Head of caudate nucleus (tissue), 42 donors: ENCODE results near the gene SLAMF9.

ENCODE experiments used
- DNase-seq, 42 donors: peaks; one replicate each; pipeline versions ENCODE4 v3.0.0 to v3.0.0-alpha.2; 2020 to 2021; ENCODE audit warnings: mixed read lengths in 7 of 42
- intact Hi-C: fragments of 100-400 bp; cut with DNase I; formaldehyde crosslinking; loops from one replicate; pipeline ENCODE4 v1.15.0; 2022

SLAMF9 gene

DNA sequence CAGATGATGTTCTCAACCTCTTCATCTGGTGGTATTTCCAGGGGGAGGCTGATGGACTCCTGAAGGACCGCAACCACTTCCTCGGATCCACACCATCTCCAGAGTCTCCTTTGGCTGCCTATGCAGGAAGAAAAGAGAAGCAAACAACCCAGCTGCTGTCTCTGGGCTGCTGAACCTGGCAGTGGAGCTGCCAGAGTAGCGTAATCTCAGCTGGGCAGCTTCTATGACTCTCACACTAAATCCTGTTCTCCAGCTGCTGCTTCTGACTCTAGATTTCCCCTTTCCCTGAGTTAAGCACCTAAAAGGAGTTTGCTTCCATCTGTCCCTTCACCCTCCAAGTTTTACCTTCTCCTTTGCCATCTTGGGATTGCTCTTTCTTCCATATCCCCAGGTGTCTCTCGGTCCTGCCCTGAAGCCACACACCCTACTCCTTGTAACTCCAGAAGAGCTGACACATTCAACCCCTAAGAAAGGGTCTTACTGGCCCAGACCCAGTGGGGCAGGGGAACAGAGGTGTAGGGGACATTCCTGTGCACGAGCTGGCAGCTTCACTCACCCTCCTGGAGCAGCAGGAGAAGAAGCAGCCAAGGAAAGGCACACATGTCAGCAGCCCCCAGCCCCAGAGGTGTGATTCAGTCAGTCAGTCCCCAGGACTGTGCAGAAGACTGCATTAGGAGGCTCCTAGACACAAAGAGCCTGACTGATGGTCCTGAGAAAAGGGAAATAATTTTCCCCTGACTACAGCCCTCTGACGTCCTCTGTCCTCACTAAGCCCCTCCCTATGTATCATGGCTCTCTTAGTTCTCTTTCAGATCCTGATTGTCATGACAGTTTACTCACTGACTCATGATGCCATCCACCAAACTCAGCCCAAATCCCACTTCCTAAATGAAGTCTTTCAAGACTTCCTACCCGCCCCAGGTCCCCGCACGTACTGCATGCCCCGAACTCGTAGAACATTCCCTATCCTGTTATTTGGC is at the start of gene SLAMF9:
TSS of gene SLAMF9 (minus strand) at position 702 of the 980 bp plus-strand sequence. CDS start at position 602, 100 bp downstream.
- intact Hi-C loops: no loop called here
- peak in 2 of 42 donors; percentile 8 to 22 for DNase-seq

DNA sequence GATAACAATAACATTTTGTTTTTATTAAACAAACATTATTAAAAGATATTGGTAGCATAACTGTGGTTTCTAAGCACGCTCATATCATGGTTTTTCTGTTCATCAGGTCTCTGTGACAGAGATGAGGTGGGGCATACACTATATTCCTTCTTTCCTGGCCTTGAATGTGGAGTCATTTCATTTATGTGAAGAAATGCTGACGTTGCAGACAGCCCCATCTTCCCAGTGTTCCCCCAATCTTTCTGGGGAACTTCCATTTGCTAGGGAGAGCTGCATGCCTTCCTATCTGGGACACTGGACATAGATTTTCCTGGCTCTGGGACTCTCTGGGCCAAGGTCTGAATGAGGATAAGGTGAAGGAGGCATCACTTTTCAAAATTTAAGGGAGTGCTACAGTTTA is 47.4 kb upstream of the SLAMF9 start:
- DNase-seq: no peak
- intact Hi-C loops: no loop called here

DNA sequence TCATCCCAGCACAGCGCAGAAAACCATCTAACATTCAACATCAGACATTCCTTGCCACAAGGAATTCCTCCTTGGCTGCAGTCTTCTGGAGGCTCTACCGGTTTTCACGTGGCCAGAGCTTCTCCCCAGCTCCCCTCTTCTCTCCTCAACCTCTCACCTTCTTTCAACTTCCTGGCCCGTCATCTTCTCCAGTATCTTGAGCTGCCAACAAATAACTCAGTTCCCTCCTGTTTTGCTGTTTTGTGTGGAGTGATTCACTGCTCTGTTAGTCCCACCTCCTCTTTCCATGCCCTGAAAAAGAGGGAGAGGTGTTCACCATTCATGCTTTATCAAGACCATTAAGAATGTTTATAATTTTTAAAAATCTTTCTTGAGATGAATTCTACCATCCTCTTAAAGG is 45.2 kb upstream of the SLAMF9 start:
- no peak for DNase-seq
- intact Hi-C loops: no loop called here

DNA sequence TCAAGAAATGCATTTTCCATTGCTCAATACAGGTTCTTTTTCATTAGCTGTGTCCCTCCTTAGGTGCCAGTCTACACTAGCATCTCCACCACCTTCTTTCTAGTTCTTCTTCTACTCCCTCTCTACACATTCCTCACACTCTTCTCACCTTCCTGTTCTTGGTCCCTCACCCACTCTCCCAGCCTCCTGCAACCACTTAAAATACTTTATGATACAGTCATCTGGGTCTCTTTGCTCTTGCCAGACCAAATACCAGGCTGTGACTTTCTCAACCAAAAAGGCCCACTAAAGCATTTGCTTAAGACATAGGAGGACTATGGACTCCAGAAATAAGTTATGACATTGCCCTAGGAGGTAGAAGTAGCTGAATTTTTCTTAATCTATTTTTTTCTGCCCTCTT is 42.6 kb upstream of the SLAMF9 start:
- DNase-seq: no peak
- intact Hi-C loops: no loop called here

DNA sequence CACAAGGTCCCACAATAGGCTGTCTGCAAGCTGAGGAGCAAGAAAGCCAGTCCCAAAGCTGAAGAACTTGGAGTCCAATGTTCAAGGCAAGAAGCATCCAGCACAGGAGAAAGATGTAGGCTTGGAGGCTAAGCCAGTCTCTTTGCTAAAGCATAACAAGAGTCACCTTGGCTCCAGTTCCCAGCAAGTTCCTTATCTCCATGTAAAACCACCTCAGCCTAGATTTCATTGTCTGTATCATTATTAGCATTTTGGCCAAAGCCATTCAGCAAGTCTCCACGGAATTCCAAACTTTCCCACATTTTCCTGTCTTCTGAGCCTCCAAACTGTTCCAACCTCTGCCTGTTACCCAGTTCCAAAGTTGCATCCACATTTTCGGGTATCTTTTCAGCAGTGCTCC is 40.9 kb upstream of the SLAMF9 start:
- intact Hi-C loops: no loop called here
- no peak for DNase-seq

DNA sequence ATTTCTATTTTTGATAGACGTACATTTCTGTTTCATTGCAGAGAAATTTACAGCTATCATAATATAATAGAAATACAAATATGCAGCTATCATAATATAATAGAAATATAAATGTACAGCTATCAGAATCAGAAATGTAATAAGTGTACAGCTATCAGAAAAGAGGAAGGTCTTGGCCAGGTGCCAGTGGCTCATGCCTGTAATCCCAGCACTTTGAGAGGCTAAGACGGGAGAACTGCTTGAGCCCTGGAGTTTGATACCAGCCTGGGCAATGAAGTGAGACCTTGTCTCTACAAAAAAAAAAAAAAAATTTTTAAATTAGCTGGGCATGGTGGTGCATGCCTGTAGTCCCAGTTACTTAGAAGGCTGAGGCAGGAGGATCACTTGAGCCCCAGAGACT is 39.9 kb upstream of the SLAMF9 start:
- intact Hi-C loops: no loop called here
- no peak for DNase-seq

DNA sequence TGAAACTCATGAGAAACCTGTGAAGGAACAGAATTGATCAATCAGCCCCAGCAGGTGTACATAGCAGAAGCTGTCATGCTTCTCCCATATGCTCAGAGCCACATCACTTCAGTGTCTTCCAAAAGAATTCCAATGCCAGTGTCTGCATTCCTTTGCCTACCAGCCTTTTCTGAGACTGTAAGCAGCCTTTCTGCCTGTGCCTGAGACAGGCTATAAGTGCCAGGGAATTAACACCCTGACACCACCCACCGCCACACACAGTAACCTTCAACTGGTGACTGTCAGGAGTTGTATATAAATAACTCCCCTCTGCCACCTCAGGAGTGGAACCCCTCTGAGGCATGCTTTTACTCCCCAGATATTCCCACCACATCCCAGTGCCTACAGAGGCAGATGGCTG is 38.1 kb upstream of the SLAMF9 start:
- intact Hi-C loops: no loop called here
- DNase-seq: peak in 1 of 42 donors; percentile 21

DNA sequence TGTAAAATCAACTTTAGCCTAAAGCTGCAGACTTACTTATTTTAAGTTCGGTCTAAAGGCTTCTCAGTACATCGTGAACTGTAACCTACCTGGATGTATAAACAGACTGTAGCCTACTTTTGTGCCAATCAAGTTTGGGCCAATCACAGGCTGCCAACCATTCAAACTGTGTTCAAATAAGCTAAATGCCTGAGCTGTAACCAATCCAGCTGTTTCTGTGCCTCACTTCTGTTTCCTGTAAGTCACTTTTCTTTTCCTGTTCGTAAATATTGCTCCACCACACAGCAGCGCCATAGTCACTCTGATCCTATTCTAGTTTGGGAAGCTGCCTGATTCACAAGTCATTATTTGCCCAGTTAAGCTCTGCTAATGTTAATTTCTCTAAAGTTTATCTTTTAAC is 37.5 kb upstream of the SLAMF9 start:
- peak in 2 of 42 donors; percentile 1 to 37 for DNase-seq
- intact Hi-C loops: no loop called here

DNA sequence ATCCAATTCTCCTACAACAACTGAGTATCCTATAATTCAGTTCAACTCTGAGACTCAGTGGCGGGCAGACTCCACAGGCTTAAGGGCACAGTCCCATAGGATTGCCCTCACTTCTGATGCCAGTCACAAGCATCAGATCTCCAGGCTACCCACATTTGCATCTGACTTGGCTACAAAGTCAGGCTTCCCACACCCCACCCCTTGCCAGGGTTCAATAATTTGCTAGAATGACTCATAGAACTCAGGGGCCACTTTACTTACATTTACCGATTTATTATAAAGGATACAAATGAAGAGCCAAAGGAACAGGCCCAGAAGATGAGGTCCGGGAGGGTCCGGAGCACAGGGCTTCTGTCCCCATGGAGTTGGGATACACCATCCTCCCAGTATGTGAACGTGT is 36.0 kb upstream of the SLAMF9 start:
- peak in 1 of 42 donors; percentile 28 for DNase-seq

DNA sequence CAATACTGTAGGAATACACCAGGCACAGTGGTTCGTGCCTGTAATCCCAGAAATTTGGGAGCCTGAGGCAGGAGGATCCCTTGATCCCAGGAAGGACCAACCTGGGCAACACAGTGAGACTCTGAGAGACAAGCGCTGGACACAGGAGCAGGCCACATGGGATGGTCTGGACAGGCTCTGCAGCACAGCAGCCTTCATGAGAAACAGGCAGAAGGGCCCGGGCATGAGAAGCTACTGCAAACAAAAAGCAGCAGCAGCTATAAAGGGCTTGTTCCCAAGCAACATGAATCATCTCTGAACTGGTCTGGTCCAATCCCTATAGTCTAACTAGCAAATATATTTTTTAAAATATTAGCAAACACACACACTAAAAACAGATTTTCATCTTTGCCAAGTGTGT is 35.5 kb upstream of the SLAMF9 start:
- intact Hi-C loops: no loop called here

More for the DNA sequence above, 36.0 kb upstream of the SLAMF9 start:
- intact Hi-C loops: no loop called here

DNA sequence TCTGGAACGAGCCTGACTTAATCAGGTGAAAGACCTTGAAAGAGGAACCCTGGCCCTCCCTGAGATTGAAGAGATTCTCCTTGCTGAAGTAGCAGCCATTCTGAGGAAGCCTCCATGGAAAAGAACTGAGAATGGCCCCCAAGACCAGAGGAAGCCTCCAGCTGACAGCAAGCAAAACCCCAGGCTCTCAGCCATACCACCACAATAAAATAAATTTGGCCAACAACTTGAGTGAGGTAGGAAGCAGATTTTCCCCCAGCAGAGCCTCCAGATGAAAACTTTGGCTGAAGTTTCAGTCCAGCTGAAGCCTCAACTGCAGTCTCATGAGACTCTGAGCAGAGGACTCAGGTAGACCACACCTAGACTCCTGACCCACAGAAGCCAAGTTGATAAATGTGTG is 34.0 kb upstream of the SLAMF9 start:
- intact Hi-C loops: no loop called here
- DNase-seq: no peak

More for the DNA sequence above, 35.5 kb upstream of the SLAMF9 start:
- peak in 1 of 42 donors; percentile 18 for DNase-seq

DNA sequence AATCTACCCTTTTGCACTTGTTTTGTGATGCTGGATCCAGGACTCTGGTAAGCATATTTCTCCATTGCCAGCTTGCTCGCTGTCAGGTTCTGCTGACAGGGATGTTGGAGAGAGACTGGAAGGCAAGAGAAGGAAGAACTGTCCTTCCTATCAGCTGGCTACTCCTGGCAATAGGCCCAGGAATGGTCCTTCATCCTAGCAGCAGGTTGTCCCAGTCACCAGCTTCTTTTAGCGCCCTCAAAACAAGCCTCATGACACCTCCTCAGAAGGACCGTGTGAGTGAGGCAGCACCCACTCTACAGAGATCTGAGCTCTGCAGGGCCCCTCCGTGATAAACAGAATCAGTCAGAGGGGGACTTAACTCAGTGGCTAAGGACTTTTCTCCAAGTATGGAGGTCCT is 33.1 kb upstream of the SLAMF9 start:
- peak in 1 of 42 donors; percentile 17 for DNase-seq
- intact Hi-C loops: no loop called here

DNA sequence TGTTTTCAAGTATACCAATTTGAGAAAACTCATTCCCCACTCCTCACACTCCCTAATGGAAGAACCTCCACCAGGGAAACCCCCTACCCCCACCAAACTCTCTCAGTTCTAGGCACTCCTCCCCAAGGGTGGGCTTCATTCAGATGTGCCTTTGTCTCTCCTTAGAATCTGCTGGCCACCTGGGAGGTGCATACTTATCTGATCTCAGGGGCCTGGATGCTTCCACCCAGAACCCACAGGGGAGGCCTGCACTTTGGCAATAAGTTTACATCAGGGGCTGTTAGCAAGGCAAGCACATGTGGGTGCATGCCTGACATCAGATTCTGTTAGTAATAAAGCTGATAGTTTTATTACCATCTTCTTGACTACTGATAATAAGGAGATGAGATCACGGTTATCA is 32.5 kb upstream of the SLAMF9 start:
- intact Hi-C loops: no loop called here
- DNase-seq: peak in 1 of 42 donors; percentile 13

DNA sequence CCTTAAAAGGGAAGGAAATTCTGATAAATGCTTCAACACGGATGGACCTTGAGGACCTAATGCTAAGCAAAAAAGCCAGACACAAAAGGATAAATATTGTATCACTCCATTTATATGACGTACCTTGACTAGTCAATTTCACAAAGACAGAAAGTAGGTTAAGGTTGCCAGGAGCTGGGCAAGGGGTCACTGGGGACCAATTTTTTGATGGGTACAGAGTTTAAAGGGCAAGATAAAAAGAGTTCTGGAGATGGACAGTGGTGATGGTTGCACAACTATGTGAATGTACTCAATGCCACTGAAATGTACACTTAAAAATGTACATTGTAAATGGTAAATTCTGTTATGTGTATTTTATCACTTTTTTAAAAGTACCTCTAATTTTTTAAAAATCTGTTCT is 32.1 kb upstream of the SLAMF9 start:
- intact Hi-C loops: no loop called here
- no peak for DNase-seq

DNA sequence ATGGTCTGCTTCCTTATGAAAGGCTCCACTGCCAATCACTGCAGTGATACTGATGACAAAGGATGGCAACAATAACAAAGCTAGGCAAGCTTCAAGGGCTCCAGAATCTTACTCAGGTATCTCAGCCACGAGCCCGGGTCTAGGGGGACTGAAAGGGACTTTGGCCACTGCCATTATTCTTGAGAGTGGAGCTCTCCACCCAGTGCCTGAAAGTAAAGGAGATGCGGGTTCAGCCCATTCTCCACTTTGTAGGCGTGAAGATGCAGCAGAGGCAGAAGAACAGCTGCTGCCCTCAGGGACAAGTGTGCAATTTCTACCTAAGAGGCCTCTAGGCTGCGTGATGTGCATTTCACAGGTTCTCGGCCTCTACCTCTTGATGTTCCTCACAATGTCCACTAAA is 31.4 kb upstream of the SLAMF9 start:
- intact Hi-C loops: no loop called here
- peak in 1 of 42 donors; percentile 33 for DNase-seq

DNA sequence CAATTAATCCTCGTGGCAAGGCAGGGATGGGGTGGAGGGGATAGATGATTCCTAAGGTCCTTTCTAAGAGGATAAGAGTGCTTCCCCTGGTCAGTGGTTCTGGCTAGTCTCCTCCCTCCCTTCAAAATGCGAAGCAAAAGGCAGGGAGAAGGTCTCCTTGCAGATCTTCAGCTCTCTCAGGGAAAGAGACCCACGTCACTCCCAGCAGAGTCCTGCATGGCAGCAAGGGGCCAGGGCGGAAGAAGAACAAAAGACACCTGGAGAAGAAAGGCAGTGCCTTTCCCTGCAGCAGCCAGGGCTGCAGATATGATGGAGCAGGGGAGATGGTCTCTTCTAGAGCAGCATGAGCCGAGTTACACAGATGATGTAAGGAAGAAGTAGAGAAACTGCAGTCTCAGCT is 29.6 kb upstream of the SLAMF9 start:
- intact Hi-C loops: no loop called here
- peak in 2 of 42 donors; percentile 1 to 33 for DNase-seq

DNA sequence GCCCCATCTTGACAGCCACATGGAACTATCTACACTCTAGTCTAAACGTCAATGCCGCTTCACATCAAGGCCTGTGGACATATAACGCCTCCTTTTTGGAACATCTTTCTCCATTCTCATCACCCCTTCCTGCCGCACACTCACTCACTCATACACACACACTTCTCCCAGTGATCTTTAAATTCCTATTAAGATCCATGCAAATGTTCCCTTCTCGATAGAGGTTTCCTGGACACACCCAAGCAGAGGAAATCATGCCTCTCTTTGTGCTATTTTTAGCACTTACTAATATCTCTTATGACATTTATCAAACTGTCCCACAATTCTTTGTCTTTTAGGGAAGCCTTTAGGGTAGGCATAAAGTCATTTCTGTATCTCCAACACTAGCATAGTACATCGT is 28.2 kb upstream of the SLAMF9 start:
- intact Hi-C loops: no loop called here
- DNase-seq: peak in 1 of 42 donors; percentile 30

DNA sequence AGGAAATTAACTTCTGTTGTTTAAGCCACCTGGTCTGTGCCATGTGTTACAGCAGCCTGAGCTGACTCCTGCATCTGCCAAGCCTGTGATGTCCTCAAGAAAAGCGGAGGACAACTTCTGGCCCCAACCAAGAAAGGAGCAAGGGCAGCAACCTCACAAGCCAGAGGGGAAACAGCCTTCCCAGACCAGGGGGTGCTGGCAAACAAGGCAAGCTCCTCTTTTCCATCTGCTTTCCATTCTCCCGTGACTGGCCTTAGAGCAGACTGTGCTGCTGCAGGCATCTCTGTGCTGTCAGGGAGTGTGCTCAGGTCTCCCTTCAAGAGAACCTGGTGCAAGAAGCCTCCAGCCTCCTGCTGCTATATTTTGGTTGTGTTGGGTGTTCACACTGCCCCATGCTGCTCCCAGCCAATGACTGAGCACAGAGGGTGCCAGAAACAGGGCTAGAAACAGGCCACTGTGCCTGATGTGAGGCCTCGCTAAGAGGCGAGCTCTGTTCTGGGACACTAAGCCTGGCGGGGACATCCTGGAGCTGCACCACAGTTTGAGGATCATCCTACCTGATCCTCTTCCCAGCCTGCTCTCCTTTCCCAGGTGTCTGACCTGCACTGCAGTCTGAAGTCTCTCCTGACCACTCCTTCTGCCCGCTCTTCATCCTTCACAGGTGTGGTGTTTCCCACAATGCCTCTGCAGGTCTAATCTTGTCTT is 27.5 kb upstream of the SLAMF9 start:
- intact Hi-C loops: no loop called here
- DNase-seq: peak in 2 of 42 donors; percentile 2 to 16

DNA sequence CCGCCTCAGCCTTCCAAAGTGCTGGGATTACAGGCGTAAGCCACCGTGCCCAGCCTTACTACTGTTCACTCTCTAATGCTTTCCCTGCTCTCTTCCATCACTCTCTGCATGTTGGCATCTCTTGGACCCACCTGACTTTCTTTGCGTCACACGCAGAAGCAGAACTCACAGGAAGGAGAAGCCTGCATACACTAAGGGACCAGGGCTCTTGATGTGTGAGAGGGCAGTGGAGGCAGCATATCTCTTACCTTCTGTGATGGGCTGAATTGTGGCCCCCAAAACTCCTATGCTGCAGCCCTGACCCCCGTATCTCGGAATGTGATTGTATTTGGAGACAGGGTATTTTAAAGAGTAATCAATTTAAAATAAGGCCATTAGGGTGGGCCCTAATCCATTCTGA is 26.7 kb upstream of the SLAMF9 start:
- intact Hi-C loops: no loop called here
- peak in 1 of 42 donors; percentile 13 for DNase-seq

DNA sequence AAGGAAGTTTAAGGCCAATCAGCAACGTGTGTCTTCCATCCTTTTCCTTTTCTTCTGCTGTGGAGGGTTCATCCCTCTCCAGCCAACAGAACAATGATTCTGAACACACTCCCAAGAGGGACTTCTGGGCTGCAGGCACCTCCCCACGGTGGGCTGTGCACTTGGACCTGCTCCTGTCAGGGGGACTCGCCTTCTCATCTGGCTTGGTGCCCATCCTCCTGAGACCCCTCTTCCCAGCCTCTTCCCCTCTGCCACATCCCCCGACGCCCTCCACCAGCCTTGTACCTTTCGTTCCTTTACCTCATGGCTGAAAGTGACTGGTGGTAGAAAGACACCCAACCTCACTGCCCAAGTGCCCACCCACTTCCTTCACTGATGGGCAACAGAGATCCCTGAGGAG is 26.0 kb upstream of the SLAMF9 start:
- peak in 1 of 42 donors; percentile 31 for DNase-seq
- intact Hi-C loops: no loop called here
